ENCODE data around the gene OR2M2. TPM values are rescaled to one million over a fixed set of nuclear protein-coding genes. Genes with fewer than 3 reads are reported as not detected.

OR2M2 gene
- total RNA-seq, 1 experiment from 2014 or later: not detected

GRCh38 chr1:248196965-248197364, 22.3 kb downstream of the OR2M2 start, which contains the start of gene OR2M3:
OR2M3 (plus strand) TSS chr1:248197265; CDS start chr1:248203068, 5,803 bp downstream.
- Histone ChIP-seq H3K9me3 (no peaks in the 10 kb centered on the region), H3K4me3 (ENCODE audit: low read depth, low read length) (no peak within 1 kb of the TSS), H3K27me3 (replicated peaks; ENCODE audit: control insufficient read depth, insufficient read depth, low read length) (no peaks in the 10 kb centered on the region), H3K36me3 (ENCODE audit: control insufficient read depth, insufficient read depth, low read length) (no peaks in the 10 kb centered on the region), H3K4me1 (no peaks in the 10 kb centered on the region)
- no peak for DNase-seq
- TF ChIP-seq CTCF (IDR thresholded peaks at IDR 0.05; ENCODE audit: insufficient read depth in 1 of 2, low read depth in 1 of 2, low read length in 1 of 2, severe bottlenecking in 1 of 2, unreplicated experiment in 1 of 2): no peak
- no TSS peak for BruUV-seq (replicated peaks)
- Mint-ChIP-seq H3K4me1 (ENCODE audit: low read depth, unreplicated experiment) (no peaks in the 10 kb centered on the region), H3K4me3 (ENCODE audit: unreplicated experiment) (no peak within 1 kb of the TSS), H3K36me3 (ENCODE audit: insufficient read depth, unreplicated experiment) (no peaks in the 10 kb centered on the region), H3K9me3 (ENCODE audit: unreplicated experiment) (peaks cover 13% of the 10 kb centered on the region), H3K27me3 (ENCODE audit: insufficient read depth, unreplicated experiment) (no peaks in the 10 kb centered on the region), H3K27ac (ENCODE audit: unreplicated experiment) (no peak within 1 kb of the TSS)
- ChIA-PET POLR2A (no interaction called here), CTCF (no interaction called here)
- intact Hi-C loops (cut with micrococcal nuclease; ENCODE audit: unreplicated experiment): no loop called here

- H3K36me3 ChIP-seq (ENCODE audit: control insufficient read depth, insufficient read depth, low read length): no peaks in the 10 kb centered on the region
- H3K4me1 ChIP-seq: no peaks in the 10 kb centered on the region
- intact Hi-C loops (cut with micrococcal nuclease; ENCODE audit: unreplicated experiment): no loop called here
- H3K9me3 ChIP-seq: no peaks in the 10 kb centered on the region
- H3K4me3 ChIP-seq (ENCODE audit: low read depth, low read length): no peak overlapping the region
- CTCF ChIA-PET: no interaction called here
- no peak overlapping the region for H3K27ac Mint-ChIP-seq (ENCODE audit: unreplicated experiment)
- no peaks in the 10 kb centered on the region for H3K27me3 Mint-ChIP-seq (ENCODE audit: insufficient read depth, unreplicated experiment)
- H3K4me3 Mint-ChIP-seq (ENCODE audit: unreplicated experiment): no peak overlapping the region
- no peak for TF ChIP-seq CTCF (IDR thresholded peaks at IDR 0.05; ENCODE audit: insufficient read depth in 1 of 2, low read depth in 1 of 2, low read length in 1 of 2, severe bottlenecking in 1 of 2, unreplicated experiment in 1 of 2)
- no peaks in the 10 kb centered on the region for H3K36me3 Mint-ChIP-seq (ENCODE audit: insufficient read depth, unreplicated experiment)
- no peak for DNase-seq
- no peaks in the 10 kb centered on the region for H3K27me3 ChIP-seq (replicated peaks; ENCODE audit: control insufficient read depth, insufficient read depth, low read length)
- no peaks in the 10 kb centered on the region for H3K4me1 Mint-ChIP-seq (ENCODE audit: low read depth, unreplicated experiment)
- POLR2A ChIA-PET: no interaction called here
- peaks cover 11% of the 10 kb centered on the region for H3K9me3 Mint-ChIP-seq (ENCODE audit: unreplicated experiment)
- BruUV-seq (replicated peaks): no TSS peak
These were observed 41.3 kb downstream of the OR2M2 start for GRCh38 chr1:248215880-248216279.

GRCh38 chr1:248225537-248225936, 50.9 kb downstream of the OR2M2 start:
- Mint-ChIP-seq H3K27me3 (ENCODE audit: insufficient read depth, unreplicated experiment) (no peaks in the 10 kb centered on the region), H3K4me1 (ENCODE audit: low read depth, unreplicated experiment) (no peaks in the 10 kb centered on the region), H3K36me3 (ENCODE audit: insufficient read depth, unreplicated experiment) (no peaks in the 10 kb centered on the region), H3K4me3 (ENCODE audit: unreplicated experiment) (no peak overlapping the region), H3K9me3 (ENCODE audit: unreplicated experiment) (no peaks in the 10 kb centered on the region), H3K27ac (ENCODE audit: unreplicated experiment) (no peak overlapping the region)
- POLR2A ChIA-PET: no interaction called here
- CTCF ChIA-PET: no interaction called here
- Histone ChIP-seq H3K4me3 (ENCODE audit: low read depth, low read length) (no peak overlapping the region), H3K27me3 (replicated peaks; ENCODE audit: control insufficient read depth, insufficient read depth, low read length) (no peaks in the 10 kb centered on the region), H3K9me3 (no peaks in the 10 kb centered on the region), H3K4me1 (no peaks in the 10 kb centered on the region), H3K36me3 (ENCODE audit: control insufficient read depth, insufficient read depth, low read length) (no peaks in the 10 kb centered on the region)
- no peak for DNase-seq
- intact Hi-C loops (cut with micrococcal nuclease; ENCODE audit: unreplicated experiment): no loop called here
- BruUV-seq (replicated peaks): no TSS peak
- no peak for TF ChIP-seq CTCF (IDR thresholded peaks at IDR 0.05; ENCODE audit: insufficient read depth in 1 of 2, low read depth in 1 of 2, low read length in 1 of 2, severe bottlenecking in 1 of 2, unreplicated experiment in 1 of 2)
